WTC11 (cell line): ENCODE results near the gene CHI3L1. TPM values are rescaled to one million over a fixed set of nuclear protein-coding genes. Genes with fewer than 3 reads are reported as not detected.

Experiments
- ATAC-seq: fragments of 200-7000 bp; cut with Tn5 transposase; 2 replicates; pipeline ENCODE4 v1.10.0; 2021; ENCODE audit warnings: mild to moderate bottlenecking, moderate library complexity
- CTCF ChIA-PET: fragments of 300-600 bp; sonication (Branson Sonifier 250); formaldehyde crosslinking; loops from one replicate; lab custom pipeline; 2021; ENCODE audit warnings: antibody characterized with exemption; lab: Charles Lee
- POLR2A ChIA-PET: fragments of 350-600 bp; sonication (Branson Sonifier 250); formaldehyde crosslinking; loops from one replicate; lab custom pipeline; 2021; ENCODE audit warnings: antibody characterized with exemption; lab: Charles Lee
- DNase-seq: peaks from one replicate; pipeline ENCODE4 v3.0.0; 2021; ENCODE audit warnings: low spot score
- H3K27ac Mint-ChIP-seq: 2 replicates; pipeline ENCODE4 v1.8.0; 2021; ENCODE audit warnings: mixed read lengths
- H3K27me3 Mint-ChIP-seq: 2 replicates; pipeline ENCODE4 v1.8.0; 2021; ENCODE audit warnings: low read depth, mild to moderate bottlenecking, moderate library complexity, mixed read lengths
- H3K36me3 Mint-ChIP-seq: 2 replicates; pipeline ENCODE4 v1.8.0; 2021; ENCODE audit warnings: mixed read lengths
- H3K4me1 Mint-ChIP-seq: 2 replicates; pipeline ENCODE4 v1.8.0; 2022; ENCODE audit warnings: mixed read lengths
- H3K4me3 Mint-ChIP-seq: 2 replicates; pipeline ENCODE4 v1.8.0; 2021; ENCODE audit warnings: mild to moderate bottlenecking, moderate library complexity, mixed read lengths
- H3K9me3 Mint-ChIP-seq: 2 replicates; pipeline ENCODE4 v1.8.0; 2021; ENCODE audit warnings: mixed read lengths
- ELF4 ChIP-seq: sonication (generic); formaldehyde crosslinking; IDR thresholded peaks from 2 replicates; pipeline ENCODE4 v1.8.1; 2022; ENCODE audit warnings: low read depth, mild to moderate bottlenecking, moderate library complexity, missing genetic modification reagents
- ESRRA ChIP-seq: sonication (generic); formaldehyde crosslinking; IDR thresholded peaks from 2 replicates; pipeline ENCODE4 v1.8.1; 2022; ENCODE audit warnings: mild to moderate bottlenecking, missing genetic modification reagents, borderline replicate concordance
- ETV6 ChIP-seq: sonication (generic); formaldehyde crosslinking; IDR thresholded peaks from 2 replicates; pipeline ENCODE4 v1.8.1; 2022; ENCODE audit warnings: mild to moderate bottlenecking, missing genetic modification reagents
- KAT7 ChIP-seq: sonication (generic); formaldehyde crosslinking; IDR thresholded peaks from 2 replicates; pipeline ENCODE4 v1.8.1; 2023; ENCODE audit warnings: missing genetic modification reagents, mild to moderate bottlenecking, borderline replicate concordance
- NR2C2 ChIP-seq: sonication (generic); formaldehyde crosslinking; IDR thresholded peaks from 2 replicates; pipeline ENCODE4 v1.8.0; 2022; ENCODE audit warnings: mild to moderate bottlenecking, missing genetic modification reagents
- PRRX2 ChIP-seq: fragments of 250-450 bp; sonication (Bioruptor Pico); IDR thresholded peaks from 2 replicates; pipeline ENCODE4 v1.8.0; 2021; ENCODE audit warnings: mild to moderate bottlenecking
- SMAD3 ChIP-seq: sonication (generic); formaldehyde crosslinking; IDR thresholded peaks from 2 replicates; pipeline ENCODE4 v1.8.0; 2022; ENCODE audit warnings: missing genetic modification reagents, mild to moderate bottlenecking, borderline replicate concordance
- TP53 ChIP-seq: sonication (generic); formaldehyde crosslinking; IDR thresholded peaks from 2 replicates; pipeline ENCODE4 v1.8.1; 2023; ENCODE audit warnings: mild to moderate bottlenecking, missing genetic modification reagents
- ZNF121 ChIP-seq: sonication (generic); formaldehyde crosslinking; IDR thresholded peaks from 2 replicates; pipeline ENCODE4 v1.8.0; 2023; ENCODE audit warnings: missing genetic modification reagents
- ZNF219 ChIP-seq: sonication (generic); formaldehyde crosslinking; IDR thresholded peaks from 2 replicates; pipeline ENCODE4 v1.8.0; 2023; ENCODE audit warnings: missing genetic modification reagents, mild to moderate bottlenecking, borderline replicate concordance
- ZNF671 ChIP-seq: fragments of 250-450 bp; sonication (Bioruptor Pico); IDR thresholded peaks from 2 replicates; pipeline ENCODE4 v1.8.0; 2021; ENCODE audit warnings: mild to moderate bottlenecking
- total RNA-seq: library from RNA; stranded (reverse); gene quantifications from 3 replicates; pipeline ENCODE4 v1.2.3, GENCODE V29; 2021
- TF ChIP-seq, protein P1 (sequence below): sonication (generic); formaldehyde crosslinking; IDR thresholded peaks from 2 replicates; pipeline ENCODE4 v1.8.0; 2022; ENCODE audit warnings: mild to moderate bottlenecking, missing genetic modification reagents
- TF ChIP-seq, protein P2 (sequence below): fragments of 250-450 bp; sonication (Bioruptor Pico); conservative IDR thresholded peaks from 2 replicates; pipeline ENCODE4 v1.9.0; 2021; ENCODE audit warnings: mild to moderate bottlenecking
- TF ChIP-seq, protein P3 (sequence below): sonication (generic); formaldehyde crosslinking; IDR thresholded peaks from 2 replicates; pipeline ENCODE4 v1.8.1; 2022; ENCODE audit warnings: mild to moderate bottlenecking, missing genetic modification reagents, moderate library complexity, borderline replicate concordance
- TF ChIP-seq, protein P4 (sequence below): sonication (generic); formaldehyde crosslinking; IDR thresholded peaks from 2 replicates; pipeline ENCODE4 v1.8.0; 2022; ENCODE audit warnings: mild to moderate bottlenecking, missing genetic modification reagents
- TF ChIP-seq, protein P5 (sequence below): fragments of 250-450 bp; sonication (Bioruptor Pico); IDR thresholded peaks from 2 replicates; pipeline ENCODE4 v1.9.0; 2021; ENCODE audit warnings: mild to moderate bottlenecking

Gene CHI3L1
- total RNA-seq, 1 experiment from 2014 or later, result 0.24 TPM

DNA sequence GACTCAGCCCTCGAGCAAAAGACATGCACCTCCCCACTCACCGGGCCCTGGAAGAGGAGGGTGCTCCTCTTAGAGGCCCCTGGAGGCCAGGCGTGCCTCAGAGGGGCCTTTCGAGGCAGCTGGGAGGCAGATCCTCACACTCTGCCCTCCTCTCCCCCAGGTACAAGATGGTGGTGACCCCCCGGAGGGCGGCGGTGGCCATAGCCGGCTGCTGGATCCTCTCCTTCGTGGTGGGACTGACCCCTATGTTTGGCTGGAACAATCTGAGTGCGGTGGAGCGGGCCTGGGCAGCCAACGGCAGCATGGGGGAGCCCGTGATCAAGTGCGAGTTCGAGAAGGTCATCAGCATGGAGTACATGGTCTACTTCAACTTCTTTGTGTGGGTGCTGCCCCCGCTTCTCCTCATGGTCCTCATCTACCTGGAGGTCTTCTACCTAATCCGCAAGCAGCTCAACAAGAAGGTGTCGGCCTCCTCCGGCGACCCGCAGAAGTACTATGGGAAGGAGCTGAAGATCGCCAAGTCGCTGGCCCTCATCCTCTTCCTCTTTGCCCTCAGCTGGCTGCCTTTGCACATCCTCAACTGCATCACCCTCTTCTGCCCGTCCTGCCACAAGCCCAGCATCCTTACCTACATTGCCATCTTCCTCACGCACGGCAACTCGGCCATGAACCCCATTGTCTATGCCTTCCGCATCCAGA is 21.3 kb downstream of the CHI3L1 start:
- no peaks in the 10 kb centered on the region; the same call in 1 of the 2 replicates for H3K27me3 Mint-ChIP-seq
- DNase-seq (no peak), ATAC-seq (no peak)
- no peak overlapping the region for H3K27ac Mint-ChIP-seq
- no peaks in the 10 kb centered on the region for H3K36me3 Mint-ChIP-seq
- POLR2A ChIA-PET, result no interaction called here
- peaks cover 6% of the 10 kb centered on the region; the same call in 1 of the 2 replicates for H3K4me1 Mint-ChIP-seq
- no peak for TF ChIP-seq PRRX2 (CRISPR knock-in tag)
- TF ChIP-seq ETV6, result no peak
- TF ChIP-seq SMAD3 (CRISPR knock-in tag), result no peak
- TF ChIP-seq KAT7 (CRISPR knock-in tag), result no peak
- no peak for TF ChIP-seq ZNF121 (CRISPR knock-in tag)
- no peak for TF ChIP-seq ELF4 (CRISPR knock-in tag)
- TF ChIP-seq, protein P1, sequence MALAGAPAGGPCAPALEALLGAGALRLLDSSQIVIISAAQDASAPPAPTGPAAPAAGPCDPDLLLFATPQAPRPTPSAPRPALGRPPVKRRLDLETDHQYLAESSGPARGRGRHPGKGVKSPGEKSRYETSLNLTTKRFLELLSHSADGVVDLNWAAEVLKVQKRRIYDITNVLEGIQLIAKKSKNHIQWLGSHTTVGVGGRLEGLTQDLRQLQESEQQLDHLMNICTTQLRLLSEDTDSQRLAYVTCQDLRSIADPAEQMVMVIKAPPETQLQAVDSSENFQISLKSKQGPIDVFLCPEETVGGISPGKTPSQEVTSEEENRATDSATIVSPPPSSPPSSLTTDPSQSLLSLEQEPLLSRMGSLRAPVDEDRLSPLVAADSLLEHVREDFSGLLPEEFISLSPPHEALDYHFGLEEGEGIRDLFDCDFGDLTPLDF, result no peak
- TF ChIP-seq, protein P2, sequence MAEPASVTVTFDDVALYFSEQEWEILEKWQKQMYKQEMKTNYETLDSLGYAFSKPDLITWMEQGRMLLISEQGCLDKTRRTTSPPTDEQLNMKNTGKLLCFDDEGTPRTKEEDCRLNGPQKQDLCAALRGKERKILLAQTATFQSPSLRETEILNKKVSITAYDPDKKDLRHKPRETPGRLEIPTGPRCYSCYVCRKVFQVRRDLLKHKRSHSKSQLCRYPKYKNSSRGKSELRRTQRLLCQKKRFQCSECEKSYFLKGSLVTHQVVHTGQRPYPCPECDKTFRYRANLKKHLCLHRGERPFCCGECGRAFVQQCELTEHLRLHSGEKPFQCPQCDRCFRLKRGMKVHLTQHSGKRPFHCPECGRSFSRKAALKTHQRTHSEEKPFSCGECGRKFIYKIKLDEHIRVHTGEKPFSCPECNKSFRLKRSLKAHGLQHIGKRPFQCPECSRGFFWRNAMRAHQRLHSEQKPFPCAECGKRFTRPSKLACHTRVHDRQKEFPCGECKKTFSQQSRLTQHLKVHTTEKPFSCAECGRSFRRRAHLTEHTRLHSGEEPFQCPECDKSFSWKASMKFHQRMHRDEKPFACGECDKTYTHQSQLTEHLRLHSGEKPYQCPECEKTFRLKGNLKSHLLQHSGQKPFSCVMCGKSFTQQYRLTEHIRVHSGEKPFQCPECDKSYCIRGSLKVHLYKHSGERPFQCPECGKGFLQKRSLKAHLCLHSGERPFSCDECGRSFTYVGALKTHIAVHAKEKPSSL (CRISPR knock-in tag), result no peak
- TF ChIP-seq ESRRA (CRISPR knock-in tag), result no peak
- TF ChIP-seq TP53 (CRISPR knock-in tag), result no peak
- TF ChIP-seq, protein P3, sequence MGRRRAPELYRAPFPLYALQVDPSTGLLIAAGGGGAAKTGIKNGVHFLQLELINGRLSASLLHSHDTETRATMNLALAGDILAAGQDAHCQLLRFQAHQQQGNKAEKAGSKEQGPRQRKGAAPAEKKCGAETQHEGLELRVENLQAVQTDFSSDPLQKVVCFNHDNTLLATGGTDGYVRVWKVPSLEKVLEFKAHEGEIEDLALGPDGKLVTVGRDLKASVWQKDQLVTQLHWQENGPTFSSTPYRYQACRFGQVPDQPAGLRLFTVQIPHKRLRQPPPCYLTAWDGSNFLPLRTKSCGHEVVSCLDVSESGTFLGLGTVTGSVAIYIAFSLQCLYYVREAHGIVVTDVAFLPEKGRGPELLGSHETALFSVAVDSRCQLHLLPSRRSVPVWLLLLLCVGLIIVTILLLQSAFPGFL, result no peak
- TF ChIP-seq ZNF219 (CRISPR knock-in tag), result no peak
- CTCF ChIA-PET, result interaction anchor here (0.6 to 3.5 kb wide), 4 partner anchors 17 to 53 kb away, joined by 3 to 40 read pairs (median 22); partner anchors contain the start of gene ADORA1
- no peaks in the 10 kb centered on the region for H3K9me3 Mint-ChIP-seq
- H3K4me3 Mint-ChIP-seq, result no peak overlapping the region

DNA sequence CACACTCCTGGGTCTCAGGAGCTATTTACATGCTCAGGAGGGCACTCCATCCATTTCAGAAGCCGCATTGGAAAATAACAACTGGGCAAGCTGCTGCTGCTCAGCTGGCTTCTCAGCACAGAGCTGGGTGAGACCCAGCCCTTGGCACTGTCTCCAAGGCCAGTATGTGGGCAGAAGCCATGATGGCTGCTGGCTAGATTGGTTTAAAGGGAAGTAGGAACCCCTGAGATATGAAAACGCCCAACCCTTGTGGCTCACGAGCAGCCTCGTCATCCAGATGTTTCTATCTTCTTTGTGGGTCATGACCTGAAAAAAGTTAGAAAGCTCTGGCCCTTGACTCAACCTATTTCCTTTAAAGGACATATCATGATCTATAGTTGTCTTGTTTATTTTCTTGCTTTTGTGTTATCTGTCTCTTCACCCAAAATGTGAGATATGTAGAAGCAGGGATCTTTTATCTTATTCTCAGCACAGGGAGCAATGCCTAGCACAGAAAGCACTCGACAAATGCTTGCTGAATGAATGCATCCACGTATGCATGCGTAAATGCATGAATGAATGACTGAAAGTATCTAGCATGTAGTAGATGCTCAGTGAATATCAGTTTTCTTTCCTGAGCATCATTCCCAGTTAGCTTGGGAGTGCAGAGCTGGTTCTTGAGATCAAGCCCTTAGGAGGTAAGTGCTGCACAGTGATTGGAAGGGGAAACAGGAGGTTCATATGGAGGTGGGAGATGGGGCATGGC is 22.4 kb downstream of the CHI3L1 start:
- no peak for ATAC-seq
- Mint-ChIP-seq H3K9me3 (no peaks in the 10 kb centered on the region), H3K4me1 (peaks cover 6% of the 10 kb centered on the region; the same call in 1 of the 2 replicates), H3K36me3 (no peaks in the 10 kb centered on the region), H3K27me3 (no peaks in the 10 kb centered on the region; the same call in none of the 2 replicates), H3K27ac (no peak overlapping the region), H3K4me3 (no peak overlapping the region)
- ChIA-PET CTCF (interaction anchor here (1.0 to 3.5 kb wide), 2 partner anchors 8 to 52 kb away, joined by 4 to 40 read pairs; no protein-coding TSS in a partner anchor), POLR2A (no interaction called here)
- no peak for DNase-seq
- TF ChIP-seq ZNF671 (CRISPR knock-in tag) (no peak), NR2C2 (CRISPR knock-in tag) (no peak), PRRX2 (CRISPR knock-in tag) (no peak)
- TF ChIP-seq, protein P4, sequence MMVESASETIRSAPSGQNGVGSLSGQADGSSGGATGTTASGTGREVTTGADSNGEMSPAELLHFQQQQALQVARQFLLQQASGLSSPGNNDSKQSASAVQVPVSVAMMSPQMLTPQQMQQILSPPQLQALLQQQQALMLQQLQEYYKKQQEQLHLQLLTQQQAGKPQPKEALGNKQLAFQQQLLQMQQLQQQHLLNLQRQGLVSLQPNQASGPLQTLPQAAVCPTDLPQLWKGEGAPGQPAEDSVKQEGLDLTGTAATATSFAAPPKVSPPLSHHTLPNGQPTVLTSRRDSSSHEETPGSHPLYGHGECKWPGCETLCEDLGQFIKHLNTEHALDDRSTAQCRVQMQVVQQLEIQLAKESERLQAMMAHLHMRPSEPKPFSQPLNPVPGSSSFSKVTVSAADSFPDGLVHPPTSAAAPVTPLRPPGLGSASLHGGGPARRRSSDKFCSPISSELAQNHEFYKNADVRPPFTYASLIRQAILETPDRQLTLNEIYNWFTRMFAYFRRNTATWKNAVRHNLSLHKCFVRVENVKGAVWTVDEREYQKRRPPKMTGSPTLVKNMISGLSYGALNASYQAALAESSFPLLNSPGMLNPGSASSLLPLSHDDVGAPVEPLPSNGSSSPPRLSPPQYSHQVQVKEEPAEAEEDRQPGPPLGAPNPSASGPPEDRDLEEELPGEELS (CRISPR knock-in tag), result no peak
- TF ChIP-seq, protein P5, sequence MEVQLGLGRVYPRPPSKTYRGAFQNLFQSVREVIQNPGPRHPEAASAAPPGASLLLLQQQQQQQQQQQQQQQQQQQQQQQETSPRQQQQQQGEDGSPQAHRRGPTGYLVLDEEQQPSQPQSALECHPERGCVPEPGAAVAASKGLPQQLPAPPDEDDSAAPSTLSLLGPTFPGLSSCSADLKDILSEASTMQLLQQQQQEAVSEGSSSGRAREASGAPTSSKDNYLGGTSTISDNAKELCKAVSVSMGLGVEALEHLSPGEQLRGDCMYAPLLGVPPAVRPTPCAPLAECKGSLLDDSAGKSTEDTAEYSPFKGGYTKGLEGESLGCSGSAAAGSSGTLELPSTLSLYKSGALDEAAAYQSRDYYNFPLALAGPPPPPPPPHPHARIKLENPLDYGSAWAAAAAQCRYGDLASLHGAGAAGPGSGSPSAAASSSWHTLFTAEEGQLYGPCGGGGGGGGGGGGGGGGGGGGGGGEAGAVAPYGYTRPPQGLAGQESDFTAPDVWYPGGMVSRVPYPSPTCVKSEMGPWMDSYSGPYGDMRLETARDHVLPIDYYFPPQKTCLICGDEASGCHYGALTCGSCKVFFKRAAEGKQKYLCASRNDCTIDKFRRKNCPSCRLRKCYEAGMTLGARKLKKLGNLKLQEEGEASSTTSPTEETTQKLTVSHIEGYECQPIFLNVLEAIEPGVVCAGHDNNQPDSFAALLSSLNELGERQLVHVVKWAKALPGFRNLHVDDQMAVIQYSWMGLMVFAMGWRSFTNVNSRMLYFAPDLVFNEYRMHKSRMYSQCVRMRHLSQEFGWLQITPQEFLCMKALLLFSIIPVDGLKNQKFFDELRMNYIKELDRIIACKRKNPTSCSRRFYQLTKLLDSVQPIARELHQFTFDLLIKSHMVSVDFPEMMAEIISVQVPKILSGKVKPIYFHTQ (CRISPR knock-in tag), result no peak
